Glutamatergic neuron (in vitro differentiated cells): Measurements from ENCODE around the gene DYNLL1. TPM values are rescaled to one million over a fixed set of nuclear protein-coding genes. Genes with fewer than 3 reads are reported as not detected.
"Not testable (repeated sequence)": the region's sequence is repeated elsewhere in the genome, so short reads cannot be mapped to it uniquely, and the experiment has no call there.

ENCODE experiments used
- DNase-seq: peaks from one replicate; pipeline ENCODE4 v3.0.0; 2022
- H3K27ac Mint-ChIP-seq: one replicate; pipeline ENCODE4 v1.8.0; 2020; ENCODE audit warnings: mild to moderate bottlenecking, mixed read lengths, inconsistent platforms; ENCODE audit not compliant: unreplicated experiment
- H3K27me3 Mint-ChIP-seq: one replicate; pipeline ENCODE4 v1.8.0; 2020; ENCODE audit warnings: mild to moderate bottlenecking, moderate library complexity, mixed read lengths, inconsistent platforms; ENCODE audit not compliant: unreplicated experiment
- H3K36me3 Mint-ChIP-seq: one replicate; pipeline ENCODE4 v1.8.0; 2020; ENCODE audit warnings: mild to moderate bottlenecking, mixed read lengths, inconsistent platforms; ENCODE audit not compliant: unreplicated experiment
- H3K4me1 Mint-ChIP-seq: one replicate; pipeline ENCODE4 v1.8.0; 2020; ENCODE audit warnings: mild to moderate bottlenecking, low read depth, mixed read lengths, inconsistent platforms; ENCODE audit not compliant: unreplicated experiment
- H3K4me3 Mint-ChIP-seq: one replicate; pipeline ENCODE4 v1.8.0; 2020; ENCODE audit warnings: mild to moderate bottlenecking, mixed read lengths, inconsistent platforms; ENCODE audit not compliant: unreplicated experiment
- H3K9me3 Mint-ChIP-seq: one replicate; pipeline ENCODE4 v1.8.0; 2020; ENCODE audit warnings: mild to moderate bottlenecking, moderate library complexity, mixed read lengths, inconsistent platforms; ENCODE audit not compliant: unreplicated experiment
- total RNA-seq: library from RNA; stranded (reverse); fragmentation: NEBNext Ultra II Directional; extraction: Animal tissue kit (Norgen Biotek cat#: 25700); gene quantifications from one replicate; pipeline ENCODE4 v1.2.1, GENCODE V29; 2021; ENCODE audit not compliant: unreplicated experiment
- TF ChIP-seq, protein P1 (sequence below): fragments of 200-600 bp; sonication (generic); IDR thresholded peaks from one replicate; pipeline ENCODE4 v1.5.0; 2021; ENCODE audit not compliant: partially characterized antibody, unreplicated experiment

DYNLL1 gene
- total RNA-seq, 1 donor from 2014 or later = 403 TPM

DNA sequence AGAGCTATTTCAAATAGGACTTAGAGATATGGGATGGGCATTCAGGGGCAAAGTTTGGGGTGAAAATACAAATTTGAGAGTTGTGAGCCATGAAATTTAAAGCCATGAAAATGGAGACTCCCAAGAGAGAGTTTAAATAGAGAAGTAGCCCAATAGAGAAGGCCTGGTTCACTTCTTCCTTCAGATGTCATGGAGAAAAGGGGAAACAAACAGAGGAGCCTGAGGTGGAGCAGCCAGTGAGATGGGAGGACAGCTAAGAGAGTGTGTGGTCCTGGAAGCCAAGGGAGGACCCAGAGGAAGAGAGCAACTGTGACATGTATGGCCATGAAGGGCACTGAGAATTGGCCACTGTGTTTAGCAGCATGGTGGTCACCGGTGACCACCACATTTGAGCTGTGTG lies 12.3 kb upstream of the DYNLL1 start:
- H3K4me1 Mint-ChIP-seq = peaks cover 7% of the 10 kb centered on the region
- H3K9me3 Mint-ChIP-seq = no peaks in the 10 kb centered on the region
- no peak overlapping the region for H3K4me3 Mint-ChIP-seq
- TF ChIP-seq, protein P1, sequence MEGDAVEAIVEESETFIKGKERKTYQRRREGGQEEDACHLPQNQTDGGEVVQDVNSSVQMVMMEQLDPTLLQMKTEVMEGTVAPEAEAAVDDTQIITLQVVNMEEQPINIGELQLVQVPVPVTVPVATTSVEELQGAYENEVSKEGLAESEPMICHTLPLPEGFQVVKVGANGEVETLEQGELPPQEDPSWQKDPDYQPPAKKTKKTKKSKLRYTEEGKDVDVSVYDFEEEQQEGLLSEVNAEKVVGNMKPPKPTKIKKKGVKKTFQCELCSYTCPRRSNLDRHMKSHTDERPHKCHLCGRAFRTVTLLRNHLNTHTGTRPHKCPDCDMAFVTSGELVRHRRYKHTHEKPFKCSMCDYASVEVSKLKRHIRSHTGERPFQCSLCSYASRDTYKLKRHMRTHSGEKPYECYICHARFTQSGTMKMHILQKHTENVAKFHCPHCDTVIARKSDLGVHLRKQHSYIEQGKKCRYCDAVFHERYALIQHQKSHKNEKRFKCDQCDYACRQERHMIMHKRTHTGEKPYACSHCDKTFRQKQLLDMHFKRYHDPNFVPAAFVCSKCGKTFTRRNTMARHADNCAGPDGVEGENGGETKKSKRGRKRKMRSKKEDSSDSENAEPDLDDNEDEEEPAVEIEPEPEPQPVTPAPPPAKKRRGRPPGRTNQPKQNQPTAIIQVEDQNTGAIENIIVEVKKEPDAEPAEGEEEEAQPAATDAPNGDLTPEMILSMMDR = no peak
- H3K36me3 Mint-ChIP-seq = no peaks in the 10 kb centered on the region
- peaks cover 5% of the 10 kb centered on the region for H3K27me3 Mint-ChIP-seq
- no peak for DNase-seq
- no peak overlapping the region for H3K27ac Mint-ChIP-seq

DNA sequence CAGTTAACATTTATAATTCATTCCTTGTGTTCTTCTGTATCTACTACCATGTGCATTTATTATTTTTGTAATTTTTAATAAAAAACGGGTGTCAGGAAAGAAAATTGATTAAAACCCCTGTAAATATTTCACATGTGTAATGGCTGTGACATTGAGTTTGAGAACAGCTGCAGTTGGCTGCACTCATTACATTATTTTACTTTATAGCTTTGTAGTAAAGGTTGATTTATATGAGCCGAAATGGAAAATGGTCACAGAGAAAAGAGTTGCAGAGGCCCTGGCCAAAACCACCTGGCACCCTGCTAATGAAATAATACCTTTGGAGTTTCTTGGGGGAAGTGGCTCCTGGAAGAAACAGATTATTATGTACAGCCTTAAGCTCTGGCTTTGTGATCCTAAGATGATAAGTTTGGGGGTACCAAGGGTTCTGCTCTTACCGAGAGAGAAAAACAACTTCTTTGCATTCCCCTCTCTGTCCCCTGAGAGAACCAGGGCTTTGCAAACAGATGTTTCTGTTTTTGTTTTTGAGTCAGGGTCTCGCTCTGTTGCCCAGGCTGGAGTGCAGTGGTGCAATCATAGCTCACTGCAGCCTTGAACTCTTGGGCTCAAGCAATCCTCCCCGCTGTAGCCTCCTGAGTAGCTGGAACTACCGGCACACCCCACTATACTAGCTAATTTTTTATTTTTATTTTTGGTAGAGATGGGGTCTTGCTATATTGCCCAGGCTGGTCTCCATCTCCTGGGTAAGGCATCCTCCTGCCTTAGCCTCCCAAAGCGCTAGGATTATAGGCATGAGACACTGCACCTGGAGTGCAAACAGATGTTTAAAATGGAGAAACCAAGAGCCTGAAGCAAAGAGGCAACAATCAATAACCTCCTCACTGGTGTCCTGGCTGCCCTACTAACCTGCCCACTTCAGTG lies 9.7 kb upstream of the DYNLL1 start:
- Mint-ChIP-seq H3K27me3 (peaks cover 7% of the 10 kb centered on the region), H3K4me1 (no peaks in the 10 kb centered on the region), H3K4me3 (no peak overlapping the region), H3K9me3 (peaks cover 5% of the 10 kb centered on the region), H3K36me3 (peaks cover 5% of the 10 kb centered on the region), H3K27ac (no peak overlapping the region)
- DNase-seq = no peak
- TF ChIP-seq, protein P1 = no peak

DNA sequence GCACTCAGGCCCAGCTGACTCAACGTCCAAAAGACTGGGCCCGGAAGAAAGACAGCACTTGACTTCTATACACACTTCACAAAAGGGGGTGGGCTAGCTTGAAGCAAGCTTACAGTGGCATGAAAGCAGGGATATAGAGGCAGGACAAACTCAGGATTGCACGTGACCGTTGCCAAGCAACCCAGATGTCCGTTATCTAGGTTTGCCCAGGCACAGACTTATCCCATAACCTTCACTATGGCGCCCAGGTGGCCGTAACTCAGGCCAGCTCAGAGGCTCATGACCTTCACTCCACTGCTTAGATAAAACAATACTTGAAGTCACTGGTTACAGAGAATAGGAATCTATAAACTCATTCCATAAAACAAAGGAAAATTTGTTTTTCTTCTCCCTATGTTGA lies 8.4 kb upstream of the DYNLL1 start:
- H3K4me1 Mint-ChIP-seq, H3K27me3 Mint-ChIP-seq, H3K4me3 Mint-ChIP-seq, H3K27ac Mint-ChIP-seq, H3K36me3 Mint-ChIP-seq, DNase-seq, H3K9me3 Mint-ChIP-seq: not testable (repeated sequence)

DNA sequence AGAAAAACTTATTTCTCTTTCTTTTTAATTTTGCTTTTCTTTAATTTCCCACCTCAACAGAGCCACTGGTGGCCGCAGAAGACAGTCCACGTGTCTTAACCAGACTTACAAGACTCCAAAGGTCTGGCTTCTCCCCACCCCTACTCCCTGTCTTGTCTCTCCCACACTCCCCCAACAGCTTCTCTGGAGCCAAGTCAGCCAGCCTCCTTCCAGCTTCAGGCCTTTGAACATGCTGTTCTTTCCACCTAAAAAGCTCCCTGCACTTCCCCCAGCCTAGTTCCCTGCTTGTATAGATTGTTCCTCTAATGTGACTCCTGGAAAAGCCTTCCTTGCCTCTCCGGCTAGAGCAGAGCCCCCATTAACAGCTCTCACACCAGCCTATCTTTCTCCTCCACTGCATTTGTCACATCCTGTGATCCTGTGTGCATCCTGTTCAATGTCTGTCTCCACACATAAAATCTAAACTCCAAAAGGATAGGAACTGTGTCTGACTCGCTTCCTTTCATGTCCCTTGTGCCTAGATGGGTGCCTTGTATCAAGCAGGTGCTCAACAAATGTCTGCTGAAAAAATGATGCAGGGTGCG lies 7.8 kb upstream of the DYNLL1 start:
- DNase-seq = no peak
- peaks cover 5% of the 10 kb centered on the region for H3K9me3 Mint-ChIP-seq
- TF ChIP-seq, protein P1 = no peak
- H3K27ac Mint-ChIP-seq = no peak overlapping the region
- H3K36me3 Mint-ChIP-seq = peaks cover 5% of the 10 kb centered on the region
- H3K27me3 Mint-ChIP-seq = peaks cover 8% of the 10 kb centered on the region
- H3K4me3 Mint-ChIP-seq = no peak overlapping the region
- H3K4me1 Mint-ChIP-seq = no peaks in the 10 kb centered on the region

DNA sequence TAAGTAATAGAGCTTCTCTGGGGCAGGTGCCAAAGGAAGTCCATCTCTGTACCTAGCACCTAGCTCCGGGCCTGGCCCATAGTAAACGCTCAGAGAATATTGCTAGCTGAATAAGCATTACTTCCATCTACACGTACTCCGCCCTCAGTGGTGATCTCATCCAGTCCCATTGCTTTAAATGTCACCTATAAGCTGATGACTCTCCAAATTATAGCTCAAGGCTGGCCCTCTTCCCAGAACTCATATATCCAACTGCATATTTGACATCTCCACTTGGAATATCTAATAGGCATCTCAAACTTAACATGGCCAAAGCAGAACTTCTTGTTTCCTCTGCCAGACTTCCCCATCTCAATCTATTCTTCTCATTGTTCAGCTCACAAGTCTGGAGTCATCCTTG lies 6.9 kb upstream of the DYNLL1 start:
- TF ChIP-seq, protein P1 = no peak
- Mint-ChIP-seq H3K27ac (no peak overlapping the region), H3K4me1 (no peaks in the 10 kb centered on the region), H3K4me3 (no peak overlapping the region), H3K27me3 (peaks cover 8% of the 10 kb centered on the region), H3K9me3 (peaks cover 5% of the 10 kb centered on the region), H3K36me3 (peaks cover 5% of the 10 kb centered on the region)
- DNase-seq = no peak
